ENCODE measurements around the gene RNASE7. TPM values are rescaled to one million over a fixed set of nuclear protein-coding genes. Genes with fewer than 3 reads are reported as not detected.

RNASE7 gene
- total and polyA plus RNA-seq, 4 donors: 0.13 to 0.18 TPM; not detected in 2

GRCh38 chr14:21070610-21071224, 28.6 kb downstream of the RNASE7 start:
- ATAC-seq (ENCODE audit: insufficient read depth, low FRiP score) (peak; percentile 17), DNase-seq (peak; percentile 67 to 77 (median 71))
- H3K36me3 ChIP-seq (ENCODE audit: control insufficient read depth in 4 of 4, insufficient read depth in 4 of 4, low read length in 4 of 4): peaks cover 0 to 29% (median 15%) of the 10 kb centered on the region in 4 donors
- H3K4me3 ChIP-seq: peak overlapping the region; percentile 60
- TF ChIP-seq, protein P1, sequence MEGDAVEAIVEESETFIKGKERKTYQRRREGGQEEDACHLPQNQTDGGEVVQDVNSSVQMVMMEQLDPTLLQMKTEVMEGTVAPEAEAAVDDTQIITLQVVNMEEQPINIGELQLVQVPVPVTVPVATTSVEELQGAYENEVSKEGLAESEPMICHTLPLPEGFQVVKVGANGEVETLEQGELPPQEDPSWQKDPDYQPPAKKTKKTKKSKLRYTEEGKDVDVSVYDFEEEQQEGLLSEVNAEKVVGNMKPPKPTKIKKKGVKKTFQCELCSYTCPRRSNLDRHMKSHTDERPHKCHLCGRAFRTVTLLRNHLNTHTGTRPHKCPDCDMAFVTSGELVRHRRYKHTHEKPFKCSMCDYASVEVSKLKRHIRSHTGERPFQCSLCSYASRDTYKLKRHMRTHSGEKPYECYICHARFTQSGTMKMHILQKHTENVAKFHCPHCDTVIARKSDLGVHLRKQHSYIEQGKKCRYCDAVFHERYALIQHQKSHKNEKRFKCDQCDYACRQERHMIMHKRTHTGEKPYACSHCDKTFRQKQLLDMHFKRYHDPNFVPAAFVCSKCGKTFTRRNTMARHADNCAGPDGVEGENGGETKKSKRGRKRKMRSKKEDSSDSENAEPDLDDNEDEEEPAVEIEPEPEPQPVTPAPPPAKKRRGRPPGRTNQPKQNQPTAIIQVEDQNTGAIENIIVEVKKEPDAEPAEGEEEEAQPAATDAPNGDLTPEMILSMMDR (IDR thresholded peaks at IDR 0.05; ENCODE audit: control extremely low read depth, extremely low read depth): no peak
- H3K9ac ChIP-seq (ENCODE audit: insufficient read depth in 1 of 2, low read length in 2 of 2): peak overlapping the region; percentile 56 to 79
- no peaks in the 10 kb centered on the region for H3K9me3 ChIP-seq (ENCODE audit: control insufficient read depth in 4 of 4, insufficient read depth in 3 of 4, low read length in 3 of 4)
- 0 to 1% methylated on average over 23 of the region's 23 CpGs for WGBS, 2 donors
- peak overlapping the region; percentile 87 to 93 for H3K27ac ChIP-seq (ENCODE audit: low read depth in 1 of 2, low read length in 1 of 2)
- no peaks in the 10 kb centered on the region for H3K27me3 ChIP-seq (ENCODE audit: control insufficient read depth in 3 of 3, insufficient read depth in 3 of 3, low read length in 2 of 3)
- peaks cover 0 to 30% (median 0%) of the 10 kb centered on the region in 5 donors for H3K4me1 ChIP-seq (ENCODE audit: control insufficient read depth in 5 of 5, insufficient read depth in 5 of 5, low read length in 5 of 5)

DNA sequence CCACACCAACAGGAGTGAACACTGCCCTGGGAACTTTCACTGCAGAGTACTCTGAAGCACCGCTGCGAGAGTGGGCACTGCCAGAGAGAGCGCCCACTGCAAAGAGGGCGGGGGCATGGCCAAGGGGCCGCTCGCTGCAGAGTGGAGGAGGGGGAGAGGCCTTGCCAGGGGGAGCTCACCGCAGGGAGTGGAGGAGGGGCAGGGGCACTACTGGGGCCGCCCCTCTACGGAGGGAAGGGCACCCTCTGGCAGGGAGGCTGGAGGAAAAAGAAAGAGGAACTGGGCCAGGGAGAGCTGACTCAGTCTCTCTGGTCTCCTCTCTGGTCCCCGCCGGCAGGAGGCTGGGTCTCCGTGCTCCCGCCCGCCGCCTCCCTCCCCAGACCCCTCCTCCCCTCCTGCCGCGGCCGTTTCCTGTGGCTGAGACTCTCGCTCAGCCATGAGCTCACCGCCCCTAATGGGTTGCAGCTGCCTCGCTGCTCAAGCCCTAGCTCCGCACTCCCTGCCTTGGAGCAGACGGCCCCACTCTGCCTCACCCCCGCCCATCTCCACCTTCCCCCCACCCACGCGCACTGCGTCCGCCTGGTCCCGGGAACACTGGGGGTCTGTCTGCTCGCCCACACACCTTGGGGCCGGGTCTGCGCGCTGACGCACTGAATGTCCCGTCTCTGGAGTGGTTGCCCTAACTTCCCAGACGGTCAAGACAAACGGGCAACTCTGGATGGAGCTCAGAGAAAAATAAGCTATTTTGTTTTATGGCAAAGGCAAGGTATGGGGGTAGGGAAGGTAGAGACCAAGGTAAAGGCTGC, 29.3 kb downstream of the RNASE7 start:
- Histone ChIP-seq H3K27me3 (ENCODE audit: control insufficient read depth in 3 of 3, insufficient read depth in 3 of 3, low read length in 2 of 3) (no peaks in the 10 kb centered on the region), H3K27ac (ENCODE audit: low read depth in 1 of 2, low read length in 1 of 2) (peak overlapping the region; percentile 87 to 93), H3K4me1 (ENCODE audit: control insufficient read depth in 5 of 5, insufficient read depth in 5 of 5, low read length in 5 of 5) (peaks cover 0 to 30% (median 0%) of the 10 kb centered on the region in 5 donors), H3K36me3 (ENCODE audit: control insufficient read depth in 4 of 4, insufficient read depth in 4 of 4, low read length in 4 of 4) (peaks cover 0 to 36% (median 22%) of the 10 kb centered on the region in 4 donors), H3K9me3 (ENCODE audit: control insufficient read depth in 4 of 4, insufficient read depth in 3 of 4, low read length in 3 of 4) (no peaks in the 10 kb centered on the region), H3K9ac (ENCODE audit: insufficient read depth in 1 of 2, low read length in 2 of 2) (peak overlapping the region; percentile 59 to 94), H3K4me3 (peak overlapping the region; percentile 60)
- TF ChIP-seq, protein P1 (IDR thresholded peaks at IDR 0.05; ENCODE audit: control extremely low read depth, extremely low read depth): no peak
- WGBS, 2 donors: 0% methylated on average over 26 to 37 of the region's 37 CpGs
- peak; percentile 40 for ATAC-seq (ENCODE audit: insufficient read depth, low FRiP score)
- DNase-seq: peak; percentile 96 to 97 (median 97)

DNA sequence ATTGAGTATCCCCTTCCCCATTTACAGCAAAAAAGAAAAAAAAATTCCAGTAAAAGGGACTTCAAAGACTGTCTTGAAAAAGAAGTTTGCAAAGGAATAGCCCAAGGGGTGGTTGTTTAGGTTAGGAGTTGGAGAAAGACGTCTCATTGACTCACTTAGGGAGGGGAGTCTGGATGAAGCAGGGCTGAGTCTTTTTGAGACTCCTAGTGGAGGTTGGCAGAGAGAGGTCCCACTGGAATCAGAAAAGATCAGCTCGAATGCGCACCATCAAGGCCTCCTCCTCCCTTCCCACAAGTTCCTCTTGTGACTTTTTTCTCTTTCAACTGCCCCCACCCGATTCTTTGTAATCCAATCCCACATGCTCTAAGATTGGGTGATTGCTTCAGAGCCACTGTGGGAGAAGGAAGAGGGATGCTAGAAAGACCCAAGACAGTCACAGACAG, 29.9 kb downstream of the RNASE7 start:
- Histone ChIP-seq H3K9ac (ENCODE audit: insufficient read depth in 1 of 2, low read length in 2 of 2) (peak overlapping the region; percentile 59 to 94), H3K27ac (ENCODE audit: low read depth in 1 of 2, low read length in 1 of 2) (peak overlapping the region; percentile 87 to 93), H3K4me3 (no peak overlapping the region), H3K36me3 (ENCODE audit: control insufficient read depth in 4 of 4, insufficient read depth in 4 of 4, low read length in 4 of 4) (peaks cover 4 to 37% (median 25%) of the 10 kb centered on the region in 4 donors), H3K4me1 (ENCODE audit: control insufficient read depth in 5 of 5, insufficient read depth in 5 of 5, low read length in 5 of 5) (peaks cover 0 to 30% (median 0%) of the 10 kb centered on the region in 5 donors), H3K9me3 (ENCODE audit: control insufficient read depth in 4 of 4, insufficient read depth in 3 of 4, low read length in 3 of 4) (no peaks in the 10 kb centered on the region), H3K27me3 (ENCODE audit: control insufficient read depth in 3 of 3, insufficient read depth in 3 of 3, low read length in 2 of 3) (no peaks in the 10 kb centered on the region)
- DNase-seq (peak in 2 of 3 donors; percentile 71 to 74), ATAC-seq (ENCODE audit: insufficient read depth, low FRiP score) (no peak)
- TF ChIP-seq, protein P1 (IDR thresholded peaks at IDR 0.05; ENCODE audit: control extremely low read depth, extremely low read depth): no peak
- WGBS, 2 donors: 6 to 34% methylated on average over 4 of the region's 4 CpGs
